Osteoblast (primary cell): Measurements from ENCODE around the gene ZNF20. TPM values are rescaled to one million over a fixed set of nuclear protein-coding genes. Genes with fewer than 3 reads are reported as not detected.
A peak's percentile ranks its signal among the peaks of the same experiment; 100 is the strongest.

Experiments
- DNase-seq: peaks from one replicate; pipeline ENCODE4 v3.0.0; 2011; ENCODE audit warnings: low spot score, mixed read lengths; ENCODE audit not compliant: insufficient read length; ENCODE audit errors: missing footprints
- H2AFZ ChIP-seq: 2 replicates; pipeline ENCODE4 v1.6.0; 2011; ENCODE audit warnings: mild to moderate bottlenecking, low read length
- H3K27ac ChIP-seq: 2 replicates; pipeline ENCODE4 v1.5.1; 2011; ENCODE audit warnings: mild to moderate bottlenecking, low read depth, low read length, moderate library complexity
- H3K27me3 ChIP-seq: 2 replicates; pipeline ENCODE4 v1.6.0; 2012; ENCODE audit warnings: mild to moderate bottlenecking, control low read depth, inconsistent platforms, low read length, moderate library complexity; ENCODE audit not compliant: insufficient read depth
- H3K36me3 ChIP-seq: 2 replicates; pipeline ENCODE4 v1.5.1; 2011; ENCODE audit warnings: mild to moderate bottlenecking, low read length, control low read depth, moderate library complexity; ENCODE audit not compliant: insufficient read depth
- H3K4me1 ChIP-seq: 2 replicates; pipeline ENCODE4 v1.5.1; 2011; ENCODE audit warnings: mild to moderate bottlenecking, low read length, control low read depth, moderate library complexity; ENCODE audit not compliant: insufficient read depth
- H3K4me2 ChIP-seq: 2 replicates; pipeline ENCODE4 v1.6.0; 2011; ENCODE audit warnings: mild to moderate bottlenecking, low read length; ENCODE audit not compliant: insufficient read depth
- H3K4me3 ChIP-seq: fragments of 200-600 bp; sonication (generic); 3 replicates; pipeline ENCODE4 v1.5.1; 2012; ENCODE audit warnings: mild to moderate bottlenecking, low read length, inconsistent platforms; ENCODE audit not compliant: insufficient read depth
- H3K79me2 ChIP-seq: 2 replicates; pipeline ENCODE4 v1.6.0; 2012; ENCODE audit warnings: mild to moderate bottlenecking, low read length, control low read depth, inconsistent platforms; ENCODE audit not compliant: insufficient read depth
- H3K9me3 ChIP-seq: 2 replicates; pipeline ENCODE4 v1.5.1; 2011; ENCODE audit warnings: low read depth, low read length, control low read depth
- H4K20me1 ChIP-seq: 2 replicates; pipeline ENCODE4 v1.6.0; 2012; ENCODE audit warnings: mild to moderate bottlenecking, low read length, control low read depth; ENCODE audit not compliant: insufficient read depth
- total RNA-seq: library from RNA; depleted of rRNA; stranded (reverse); fragments of >200 nt; gene quantifications from 2 replicates; pipeline ENCODE4 v1.2.3, GENCODE V29; 2012
- TF ChIP-seq, protein P1 (sequence below): IDR thresholded peaks from 2 replicates; pipeline ENCODE4 v1.5.1; 2011; ENCODE audit warnings: mild to moderate bottlenecking, low read depth, low read length, moderate library complexity; ENCODE audit errors: extremely low read depth

ZNF20 gene
- total RNA-seq, 1 donor, result 6.9 TPM

DNA sequence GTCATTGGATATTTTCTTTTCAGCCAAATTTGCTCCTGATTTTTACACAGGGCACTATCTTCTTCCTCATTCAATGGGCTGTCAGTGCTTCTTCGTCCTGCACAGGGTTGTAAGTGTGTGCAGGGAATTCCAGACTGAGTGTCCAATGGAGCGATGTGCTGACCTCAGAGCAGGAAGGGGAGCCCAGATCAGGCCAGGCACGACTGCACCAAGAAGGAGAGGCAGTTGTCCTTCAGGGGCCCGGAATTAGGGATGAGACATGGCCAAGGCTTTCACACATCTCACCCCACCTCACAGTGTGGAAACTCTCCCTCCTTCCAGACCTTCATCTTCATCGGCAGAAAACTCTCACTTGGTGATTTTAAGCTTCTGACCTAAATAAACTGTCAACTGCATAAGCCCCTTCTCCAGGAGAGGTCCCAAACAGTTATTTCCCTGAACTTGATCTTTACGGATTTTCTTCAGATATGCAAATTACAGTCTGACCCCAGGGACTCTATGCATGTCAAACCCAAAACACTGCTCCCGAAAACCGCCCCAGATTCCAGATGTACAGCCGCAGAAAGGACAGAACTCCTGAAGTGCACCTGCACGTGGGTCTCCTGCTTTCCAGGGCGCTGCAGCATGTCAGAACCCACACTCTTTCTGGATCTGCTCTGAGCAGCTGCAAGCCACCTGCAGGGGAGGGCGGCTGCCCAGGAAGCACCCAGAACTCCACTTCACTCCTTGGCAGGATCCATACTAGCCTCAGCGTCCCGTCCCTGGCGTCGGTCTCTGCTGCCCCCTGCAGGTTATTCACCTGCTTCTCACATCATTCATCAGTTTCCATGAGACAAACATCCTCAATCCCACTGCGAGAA, 625 bp upstream of the ZNF20 start:
- peak overlapping the region; percentile 29 for H3K27ac ChIP-seq
- H3K4me2 ChIP-seq, result peak overlapping the region; percentile 94
- H3K27me3 ChIP-seq, result no peaks in the 10 kb centered on the region
- DNase-seq, result peak; percentile 91
- peak overlapping the region; percentile 86 for H2AFZ ChIP-seq
- TF ChIP-seq, protein P1, sequence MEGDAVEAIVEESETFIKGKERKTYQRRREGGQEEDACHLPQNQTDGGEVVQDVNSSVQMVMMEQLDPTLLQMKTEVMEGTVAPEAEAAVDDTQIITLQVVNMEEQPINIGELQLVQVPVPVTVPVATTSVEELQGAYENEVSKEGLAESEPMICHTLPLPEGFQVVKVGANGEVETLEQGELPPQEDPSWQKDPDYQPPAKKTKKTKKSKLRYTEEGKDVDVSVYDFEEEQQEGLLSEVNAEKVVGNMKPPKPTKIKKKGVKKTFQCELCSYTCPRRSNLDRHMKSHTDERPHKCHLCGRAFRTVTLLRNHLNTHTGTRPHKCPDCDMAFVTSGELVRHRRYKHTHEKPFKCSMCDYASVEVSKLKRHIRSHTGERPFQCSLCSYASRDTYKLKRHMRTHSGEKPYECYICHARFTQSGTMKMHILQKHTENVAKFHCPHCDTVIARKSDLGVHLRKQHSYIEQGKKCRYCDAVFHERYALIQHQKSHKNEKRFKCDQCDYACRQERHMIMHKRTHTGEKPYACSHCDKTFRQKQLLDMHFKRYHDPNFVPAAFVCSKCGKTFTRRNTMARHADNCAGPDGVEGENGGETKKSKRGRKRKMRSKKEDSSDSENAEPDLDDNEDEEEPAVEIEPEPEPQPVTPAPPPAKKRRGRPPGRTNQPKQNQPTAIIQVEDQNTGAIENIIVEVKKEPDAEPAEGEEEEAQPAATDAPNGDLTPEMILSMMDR, result peak; percentile 86
- H3K4me1 ChIP-seq, result peaks cover 10% of the 10 kb centered on the region
- H3K4me3 ChIP-seq, result peak overlapping the region; percentile 94
- peaks cover 2% of the 10 kb centered on the region for H4K20me1 ChIP-seq
- peaks cover 33% of the 10 kb centered on the region for H3K79me2 ChIP-seq
- H3K36me3 ChIP-seq, result peaks cover 37% of the 10 kb centered on the region
- peaks cover 11% of the 10 kb centered on the region for H3K9me3 ChIP-seq

DNA sequence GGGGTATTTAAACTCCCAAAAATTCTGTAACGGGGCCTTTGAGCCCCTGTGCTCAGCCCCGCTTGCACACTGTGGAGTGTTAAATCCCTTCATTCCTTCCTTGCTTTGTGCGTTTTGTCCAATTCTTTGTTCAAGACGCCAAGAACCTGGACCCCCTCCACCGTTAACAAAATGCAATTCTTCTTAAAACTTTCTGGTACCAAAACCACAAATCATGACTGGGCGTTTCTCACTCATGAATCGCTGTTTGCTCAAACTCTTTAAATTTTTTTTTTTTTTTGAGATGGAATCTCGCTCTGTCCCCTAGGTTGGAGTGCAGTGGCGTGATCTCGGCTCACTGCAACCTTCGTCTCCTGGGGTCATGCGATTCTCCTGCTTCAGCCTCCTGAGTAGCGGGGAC, 881 bp downstream of the ZNF20 start:
- Histone ChIP-seq H3K36me3 (peaks cover 43% of the 10 kb centered on the region), H3K4me2 (peak overlapping the region; percentile 94), H4K20me1 (peaks cover 2% of the 10 kb centered on the region), H3K27me3 (no peaks in the 10 kb centered on the region), H3K4me3 (peak overlapping the region; percentile 94), H3K9me3 (peaks cover 8% of the 10 kb centered on the region), H3K27ac (peak overlapping the region; percentile 87), H2AFZ (peak overlapping the region; percentile 93), H3K4me1 (peaks cover 10% of the 10 kb centered on the region), H3K79me2 (peaks cover 33% of the 10 kb centered on the region)
- no peak for DNase-seq
- TF ChIP-seq, protein P1, result no peak

DNA sequence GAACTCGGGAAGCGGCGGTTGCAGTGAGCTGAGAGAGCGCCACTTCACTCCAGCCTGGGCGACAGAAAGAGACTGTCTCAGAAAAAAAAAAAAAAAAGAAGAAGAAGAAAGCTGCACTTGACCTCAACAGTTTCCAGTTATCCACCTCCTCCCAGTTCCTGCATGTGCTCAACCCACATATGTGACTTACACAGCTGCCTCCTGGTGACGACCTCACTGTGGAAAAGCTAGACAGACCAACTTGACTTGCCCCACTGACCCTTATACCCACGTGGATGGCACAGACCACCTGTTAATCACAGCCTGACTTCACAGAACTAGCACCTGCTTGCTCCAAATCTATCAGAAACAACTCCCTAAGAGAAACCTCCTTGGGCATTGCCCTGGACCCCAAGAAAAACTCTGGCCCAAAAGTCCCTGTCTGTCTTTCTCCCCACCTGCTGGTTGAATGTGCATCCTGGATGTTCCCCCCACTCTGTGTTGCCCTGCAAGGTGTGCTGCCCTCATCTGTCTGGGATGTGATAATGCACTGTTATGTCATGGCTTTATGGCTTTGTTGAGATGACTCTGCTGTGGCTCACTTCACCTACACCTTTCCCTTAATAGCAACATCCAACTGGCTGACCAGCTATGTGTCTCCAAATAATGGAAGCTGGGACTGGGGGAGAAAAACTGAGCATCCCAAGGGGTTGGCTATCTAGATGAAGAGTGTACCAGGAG, 2.8 kb downstream of the ZNF20 start:
- Histone ChIP-seq H3K79me2 (peaks cover 33% of the 10 kb centered on the region), H3K9me3 (peaks cover 26% of the 10 kb centered on the region), H3K4me1 (peaks cover 10% of the 10 kb centered on the region), H3K4me2 (no peak overlapping the region), H3K36me3 (peaks cover 55% of the 10 kb centered on the region), H3K4me3 (no peak overlapping the region), H3K27ac (no peak overlapping the region), H2AFZ (no peak overlapping the region), H3K27me3 (no peaks in the 10 kb centered on the region), H4K20me1 (peaks cover 2% of the 10 kb centered on the region)
- DNase-seq, result no peak
- TF ChIP-seq, protein P1, result no peak

DNA sequence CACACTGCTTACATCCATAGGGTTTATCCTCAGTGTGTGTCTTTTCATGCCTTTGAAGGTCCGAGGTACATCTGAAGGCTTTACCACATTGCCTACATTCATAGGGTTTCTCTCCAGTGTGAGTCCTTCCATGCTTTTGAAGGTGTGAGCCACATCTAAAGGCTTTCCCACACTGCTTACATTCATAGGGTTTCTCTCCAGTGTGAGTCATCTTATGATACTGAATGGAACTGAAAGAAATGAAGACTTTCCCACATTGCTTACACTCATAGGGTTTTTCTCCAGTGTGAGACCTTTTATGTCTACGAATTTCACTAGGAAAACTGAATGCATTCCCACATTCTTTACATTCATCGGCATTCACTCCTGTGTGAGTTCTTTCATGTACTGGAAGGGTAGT, 7.1 kb downstream of the ZNF20 start:
- no peak overlapping the region for H2AFZ ChIP-seq

More for the DNA sequence above, 7.1 kb downstream of the ZNF20 start:
- H3K36me3 ChIP-seq, result peaks cover 62% of the 10 kb centered on the region
- no peaks in the 10 kb centered on the region for H3K27me3 ChIP-seq
- no peak overlapping the region for H3K4me3 ChIP-seq
- H3K79me2 ChIP-seq, result peaks cover 14% of the 10 kb centered on the region
- H3K4me2 ChIP-seq, result no peak overlapping the region
- no peak for DNase-seq
- TF ChIP-seq, protein P1, result no peak
- no peaks in the 10 kb centered on the region for H3K4me1 ChIP-seq
- peaks cover 38% of the 10 kb centered on the region for H3K9me3 ChIP-seq
- H4K20me1 ChIP-seq, result no peaks in the 10 kb centered on the region
- no peak overlapping the region for H3K27ac ChIP-seq
